Tibial artery (tissue), 4 donors: ENCODE results near the gene KRT77.

Experiments used
- DNase-seq, 2 donors: peaks; one replicate each; pipeline ENCODE4 v3.0.0-alpha.2; 2019
- H3K27ac ChIP-seq, 2 donors: fragments of 200-600 bp; sonication (generic) in 1 of 2; 1 replicate in 1 of 2; 2 replicates in 1 of 2; pipeline ENCODE4 v1.5.1; 2018 to 2019; ENCODE audit warnings: mild to moderate bottlenecking in 1 of 2
- H3K27me3 ChIP-seq, 2 donors: fragments of 200-600 bp; sonication (generic) in 1 of 2; one replicate each; pipeline versions ENCODE4 v1.5.1 to v1.6.0; 2016 to 2019
- H3K36me3 ChIP-seq, 3 donors: fragments of 200-600 bp; sonication (generic) in 2 of 3; one replicate each; pipeline ENCODE4 v1.5.1; 2016 to 2019; ENCODE audit warnings: mild to moderate bottlenecking in 2 of 3
- H3K4me1 ChIP-seq, 4 donors: fragments of 200-600 bp; sonication (generic) in 2 of 4; 1 replicate in 3 of 4; 2 replicates in 1 of 4; pipeline ENCODE4 v1.5.1; 2016 to 2019
- H3K4me3 ChIP-seq, 2 donors: fragments of 200-600 bp; sonication (generic) in 1 of 2; 1 replicate in 1 of 2; 2 replicates in 1 of 2; pipeline ENCODE4 v1.5.1; 2018 to 2019; ENCODE audit warnings: mild to moderate bottlenecking in 2 of 2
- H3K9me3 ChIP-seq, 3 donors: fragments of 200-600 bp; sonication (generic) in 1 of 3; one replicate each; pipeline ENCODE4 v1.5.1; 2016 to 2019
- CTCF ChIP-seq, 2 experiments: fragments of 200-600 bp in 1 of 2; fragments of 450-650 bp in 1 of 2; IDR thresholded peaks; one replicate each; pipeline ENCODE4 v1.5.1; 2017 to 2019; ENCODE audit warnings: antibody characterized with exemption in 2 of 2, mild to moderate bottlenecking in 1 of 2, moderate library complexity in 1 of 2
- intact Hi-C: fragments of 100-400 bp; cut with DNase I; formaldehyde crosslinking; loops from one replicate; pipeline ENCODE4 v1.15.0; 2023; ENCODE audit warnings: low total_unique reads

The KRT77 gene

GRCh38 chr12:52693261-52693660 is 10.1 kb downstream of the KRT77 start:
- H3K4me1 ChIP-seq: peaks cover 0 to 11% (median 6%) of the 10 kb centered on the region in 4 donors
- no peak for TF ChIP-seq CTCF (IDR thresholded peaks at IDR 0.05)
- no peaks in the 10 kb centered on the region for H3K9me3 ChIP-seq
- intact Hi-C loops: no loop called here
- H3K27me3 ChIP-seq: peaks cover 0 to 67% of the 10 kb centered on the region in 2 donors
- no peak overlapping the region for H3K27ac ChIP-seq
- no peak for DNase-seq
- no peak overlapping the region for H3K4me3 ChIP-seq
- H3K36me3 ChIP-seq: no peaks in the 10 kb centered on the region

- no peak for TF ChIP-seq CTCF (IDR thresholded peaks at IDR 0.05)
- DNase-seq: no peak
- H3K4me1 ChIP-seq: peaks cover 0 to 11% (median 6%) of the 10 kb centered on the region in 4 donors
- no peak overlapping the region for H3K4me3 ChIP-seq
- intact Hi-C loops: no loop called here
- no peaks in the 10 kb centered on the region for H3K9me3 ChIP-seq
- H3K27me3 ChIP-seq: peaks cover 0 to 70% of the 10 kb centered on the region in 2 donors
- no peak overlapping the region for H3K27ac ChIP-seq
- no peaks in the 10 kb centered on the region for H3K36me3 ChIP-seq
Measured at GRCh38 chr12:52692254-52692653, 11.1 kb downstream of the KRT77 start.

DNA sequence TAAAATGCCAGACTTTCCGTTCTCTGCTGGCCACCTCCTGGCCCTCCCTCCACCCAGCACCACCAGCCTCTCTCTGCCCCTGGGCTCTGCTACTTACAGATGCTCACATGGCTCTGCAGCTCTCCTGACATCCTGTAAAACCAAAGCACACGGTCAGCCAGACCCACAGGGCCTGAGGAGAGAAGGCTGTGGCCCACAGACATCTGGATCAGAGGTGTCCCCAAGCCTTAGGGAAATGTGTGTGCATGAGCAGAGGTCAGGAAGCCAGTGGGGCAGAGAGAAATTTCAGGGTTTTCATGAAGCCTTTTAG is 11.5 kb downstream of the KRT77 start:
- no peak for DNase-seq
- no peak overlapping the region for H3K27ac ChIP-seq
- no peaks in the 10 kb centered on the region for H3K36me3 ChIP-seq
- no peak overlapping the region for H3K4me3 ChIP-seq
- intact Hi-C loops: no loop called here
- H3K9me3 ChIP-seq: no peaks in the 10 kb centered on the region
- TF ChIP-seq CTCF (IDR thresholded peaks at IDR 0.05): no peak
- H3K27me3 ChIP-seq: peaks cover 0 to 73% of the 10 kb centered on the region in 2 donors
- H3K4me1 ChIP-seq: peaks cover 0 to 11% (median 6%) of the 10 kb centered on the region in 4 donors

GRCh38 chr12:52691076-52691840 is 12.1 kb downstream of the KRT77 start:
- H3K4me1 ChIP-seq: peaks cover 0 to 11% (median 6%) of the 10 kb centered on the region in 4 donors
- no peak overlapping the region for H3K27ac ChIP-seq
- no peaks in the 10 kb centered on the region for H3K36me3 ChIP-seq
- no peak for DNase-seq
- no peak for TF ChIP-seq CTCF (IDR thresholded peaks at IDR 0.05)
- H3K27me3 ChIP-seq: peaks cover 0 to 78% of the 10 kb centered on the region in 2 donors
- H3K4me3 ChIP-seq: peak overlapping the region in 1 of 2 donors; percentile 33
- no peaks in the 10 kb centered on the region for H3K9me3 ChIP-seq
- intact Hi-C loops: no loop called here

DNA sequence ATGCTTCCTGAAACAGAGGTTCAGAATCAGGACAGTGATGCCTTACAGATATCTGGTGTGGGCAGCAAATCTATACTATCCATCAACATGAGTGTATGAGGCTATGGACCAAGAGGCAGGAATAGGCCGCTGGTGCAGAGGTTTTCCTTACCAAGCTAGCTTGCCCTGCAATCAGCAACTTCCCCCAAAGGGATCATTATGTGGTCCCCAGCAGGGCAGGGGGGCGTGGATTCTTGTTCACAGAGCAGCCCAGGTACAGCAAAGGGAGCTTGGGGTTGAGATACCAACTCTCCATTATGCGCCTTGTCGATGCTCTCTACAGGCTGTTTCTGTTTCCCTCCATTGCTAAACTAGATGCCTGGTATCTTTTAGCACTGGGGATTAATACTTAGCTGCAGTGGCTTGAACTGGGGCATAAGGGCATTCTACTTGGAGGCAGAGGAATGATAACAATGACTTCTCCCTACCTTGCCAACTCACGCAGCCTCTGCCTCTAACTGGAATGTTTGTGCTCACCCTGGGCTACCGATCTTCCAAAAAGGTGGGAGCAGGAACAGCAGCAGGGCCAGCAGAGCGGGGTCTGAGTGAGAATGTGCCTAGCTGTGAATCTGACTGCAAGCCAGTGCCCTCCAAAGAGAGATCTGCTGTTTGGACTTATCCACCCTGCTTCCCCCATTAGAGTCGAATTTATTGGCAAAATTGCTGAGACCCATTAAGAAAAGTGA is 12.8 kb downstream of the KRT77 start:
- no peak for DNase-seq
- H3K27me3 ChIP-seq: peaks cover 0 to 80% of the 10 kb centered on the region in 2 donors
- TF ChIP-seq CTCF (IDR thresholded peaks at IDR 0.05): no peak
- H3K27ac ChIP-seq: no peak overlapping the region
- H3K9me3 ChIP-seq: no peaks in the 10 kb centered on the region
- peaks cover 0 to 11% (median 6%) of the 10 kb centered on the region in 4 donors for H3K4me1 ChIP-seq
- intact Hi-C loops: no loop called here
- no peaks in the 10 kb centered on the region for H3K36me3 ChIP-seq
- H3K4me3 ChIP-seq: peak overlapping the region in 1 of 2 donors; percentile 33
